ENCODE measurements around the gene TBC1D5. TPM values are rescaled to one million over a fixed set of nuclear protein-coding genes. Genes with fewer than 3 reads are reported as not detected.

TBC1D5 gene
- total and polyA plus RNA-seq, 2 of the 8 experiments (the other 6 are each of a cell fraction or from before 2014, with no cell fraction given) = 11.0 to 22.9 TPM

DNA sequence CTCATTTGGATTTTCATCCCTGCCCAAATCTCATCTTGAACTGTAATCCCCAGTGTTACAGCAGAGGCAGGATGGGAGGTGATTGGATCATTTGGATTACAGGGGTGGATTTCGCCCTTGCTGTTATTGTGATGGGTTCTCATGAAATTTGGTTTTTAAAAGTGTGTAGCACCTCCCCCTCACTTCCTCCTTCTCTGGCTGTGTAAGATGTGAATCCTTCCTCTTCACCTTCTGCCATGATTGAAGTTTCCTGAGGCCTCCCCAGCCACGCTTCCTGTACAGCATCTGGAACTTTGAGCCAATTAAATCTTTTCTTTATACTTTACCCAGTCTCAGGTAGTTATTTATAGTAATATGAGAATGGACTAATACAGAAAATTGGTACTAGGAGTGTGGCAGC, 540.9 kb downstream of the TBC1D5 start (continued):
- TF ChIP-seq, protein P1, sequence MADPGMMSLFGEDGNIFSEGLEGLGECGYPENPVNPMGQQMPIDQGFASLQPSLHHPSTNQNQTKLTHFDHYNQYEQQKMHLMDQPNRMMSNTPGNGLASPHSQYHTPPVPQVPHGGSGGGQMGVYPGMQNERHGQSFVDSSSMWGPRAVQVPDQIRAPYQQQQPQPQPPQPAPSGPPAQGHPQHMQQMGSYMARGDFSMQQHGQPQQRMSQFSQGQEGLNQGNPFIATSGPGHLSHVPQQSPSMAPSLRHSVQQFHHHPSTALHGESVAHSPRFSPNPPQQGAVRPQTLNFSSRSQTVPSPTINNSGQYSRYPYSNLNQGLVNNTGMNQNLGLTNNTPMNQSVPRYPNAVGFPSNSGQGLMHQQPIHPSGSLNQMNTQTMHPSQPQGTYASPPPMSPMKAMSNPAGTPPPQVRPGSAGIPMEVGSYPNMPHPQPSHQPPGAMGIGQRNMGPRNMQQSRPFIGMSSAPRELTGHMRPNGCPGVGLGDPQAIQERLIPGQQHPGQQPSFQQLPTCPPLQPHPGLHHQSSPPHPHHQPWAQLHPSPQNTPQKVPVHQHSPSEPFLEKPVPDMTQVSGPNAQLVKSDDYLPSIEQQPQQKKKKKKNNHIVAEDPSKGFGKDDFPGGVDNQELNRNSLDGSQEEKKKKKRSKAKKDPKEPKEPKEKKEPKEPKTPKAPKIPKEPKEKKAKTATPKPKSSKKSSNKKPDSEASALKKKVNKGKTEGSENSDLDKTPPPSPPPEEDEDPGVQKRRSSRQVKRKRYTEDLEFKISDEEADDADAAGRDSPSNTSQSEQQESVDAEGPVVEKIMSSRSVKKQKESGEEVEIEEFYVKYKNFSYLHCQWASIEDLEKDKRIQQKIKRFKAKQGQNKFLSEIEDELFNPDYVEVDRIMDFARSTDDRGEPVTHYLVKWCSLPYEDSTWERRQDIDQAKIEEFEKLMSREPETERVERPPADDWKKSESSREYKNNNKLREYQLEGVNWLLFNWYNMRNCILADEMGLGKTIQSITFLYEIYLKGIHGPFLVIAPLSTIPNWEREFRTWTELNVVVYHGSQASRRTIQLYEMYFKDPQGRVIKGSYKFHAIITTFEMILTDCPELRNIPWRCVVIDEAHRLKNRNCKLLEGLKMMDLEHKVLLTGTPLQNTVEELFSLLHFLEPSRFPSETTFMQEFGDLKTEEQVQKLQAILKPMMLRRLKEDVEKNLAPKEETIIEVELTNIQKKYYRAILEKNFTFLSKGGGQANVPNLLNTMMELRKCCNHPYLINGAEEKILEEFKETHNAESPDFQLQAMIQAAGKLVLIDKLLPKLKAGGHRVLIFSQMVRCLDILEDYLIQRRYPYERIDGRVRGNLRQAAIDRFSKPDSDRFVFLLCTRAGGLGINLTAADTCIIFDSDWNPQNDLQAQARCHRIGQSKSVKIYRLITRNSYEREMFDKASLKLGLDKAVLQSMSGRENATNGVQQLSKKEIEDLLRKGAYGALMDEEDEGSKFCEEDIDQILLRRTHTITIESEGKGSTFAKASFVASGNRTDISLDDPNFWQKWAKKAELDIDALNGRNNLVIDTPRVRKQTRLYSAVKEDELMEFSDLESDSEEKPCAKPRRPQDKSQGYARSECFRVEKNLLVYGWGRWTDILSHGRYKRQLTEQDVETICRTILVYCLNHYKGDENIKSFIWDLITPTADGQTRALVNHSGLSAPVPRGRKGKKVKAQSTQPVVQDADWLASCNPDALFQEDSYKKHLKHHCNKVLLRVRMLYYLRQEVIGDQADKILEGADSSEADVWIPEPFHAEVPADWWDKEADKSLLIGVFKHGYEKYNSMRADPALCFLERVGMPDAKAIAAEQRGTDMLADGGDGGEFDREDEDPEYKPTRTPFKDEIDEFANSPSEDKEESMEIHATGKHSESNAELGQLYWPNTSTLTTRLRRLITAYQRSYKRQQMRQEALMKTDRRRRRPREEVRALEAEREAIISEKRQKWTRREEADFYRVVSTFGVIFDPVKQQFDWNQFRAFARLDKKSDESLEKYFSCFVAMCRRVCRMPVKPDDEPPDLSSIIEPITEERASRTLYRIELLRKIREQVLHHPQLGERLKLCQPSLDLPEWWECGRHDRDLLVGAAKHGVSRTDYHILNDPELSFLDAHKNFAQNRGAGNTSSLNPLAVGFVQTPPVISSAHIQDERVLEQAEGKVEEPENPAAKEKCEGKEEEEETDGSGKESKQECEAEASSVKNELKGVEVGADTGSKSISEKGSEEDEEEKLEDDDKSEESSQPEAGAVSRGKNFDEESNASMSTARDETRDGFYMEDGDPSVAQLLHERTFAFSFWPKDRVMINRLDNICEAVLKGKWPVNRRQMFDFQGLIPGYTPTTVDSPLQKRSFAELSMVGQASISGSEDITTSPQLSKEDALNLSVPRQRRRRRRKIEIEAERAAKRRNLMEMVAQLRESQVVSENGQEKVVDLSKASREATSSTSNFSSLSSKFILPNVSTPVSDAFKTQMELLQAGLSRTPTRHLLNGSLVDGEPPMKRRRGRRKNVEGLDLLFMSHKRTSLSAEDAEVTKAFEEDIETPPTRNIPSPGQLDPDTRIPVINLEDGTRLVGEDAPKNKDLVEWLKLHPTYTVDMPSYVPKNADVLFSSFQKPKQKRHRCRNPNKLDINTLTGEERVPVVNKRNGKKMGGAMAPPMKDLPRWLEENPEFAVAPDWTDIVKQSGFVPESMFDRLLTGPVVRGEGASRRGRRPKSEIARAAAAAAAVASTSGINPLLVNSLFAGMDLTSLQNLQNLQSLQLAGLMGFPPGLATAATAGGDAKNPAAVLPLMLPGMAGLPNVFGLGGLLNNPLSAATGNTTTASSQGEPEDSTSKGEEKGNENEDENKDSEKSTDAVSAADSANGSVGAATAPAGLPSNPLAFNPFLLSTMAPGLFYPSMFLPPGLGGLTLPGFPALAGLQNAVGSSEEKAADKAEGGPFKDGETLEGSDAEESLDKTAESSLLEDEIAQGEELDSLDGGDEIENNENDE (IDR thresholded peaks at IDR 0.05; ENCODE audit: insufficient replicate concordance, low read length) = no peak
- TF ChIP-seq PHF8 (conservative IDR thresholded peaks at IDR 0.05; ENCODE audit: low read depth, low read length) = no peak
